Measurements from ENCODE around the gene ZMAT5.

The ZMAT5 gene

GRCh38 chr22:29692327-29692640 lies 74.5 kb downstream of the ZMAT5 start:
- DNase-seq: no peak

- no peak for DNase-seq
These were observed 75.0 kb downstream of the ZMAT5 start for GRCh38 chr22:29691636-29692326.

DNA sequence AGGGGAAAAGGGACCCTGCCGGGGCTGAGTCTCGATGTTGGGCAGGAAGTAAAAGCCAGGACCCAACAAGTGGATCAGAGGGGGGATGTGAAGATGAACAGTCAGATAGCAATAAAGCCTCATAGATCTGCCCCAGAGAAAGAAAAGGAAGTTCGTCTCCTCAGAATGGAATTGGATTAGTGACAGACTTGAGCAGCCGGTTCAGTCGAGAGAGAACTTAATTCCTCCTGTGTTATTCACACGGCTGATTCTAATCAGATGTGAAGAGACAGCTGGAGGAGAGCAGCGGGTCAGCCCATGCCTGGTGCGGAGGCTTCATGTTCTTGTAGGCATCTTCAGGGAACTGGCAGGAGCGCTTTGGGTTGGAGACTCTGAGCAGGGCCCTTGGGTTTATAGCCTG lies 76.3 kb downstream of the ZMAT5 start:
- DNase-seq: no peak

DNA sequence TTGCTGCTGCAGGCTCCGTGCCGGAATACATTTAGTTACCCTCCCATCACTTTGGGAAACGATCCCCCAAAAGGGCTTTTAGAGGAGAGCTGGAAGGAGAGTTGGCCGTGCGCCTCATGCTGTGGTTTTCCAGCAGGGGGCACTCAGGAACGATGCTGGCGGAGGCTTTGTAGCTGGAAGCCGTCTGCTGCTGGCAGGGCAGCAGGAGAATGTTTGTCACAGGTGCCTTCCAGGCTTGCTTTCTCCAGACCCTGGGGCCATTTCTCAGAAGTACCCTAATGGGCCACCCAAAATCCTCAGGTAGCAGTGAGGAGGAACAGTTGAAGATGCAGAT lies 77.0 kb downstream of the ZMAT5 start:
- peak in 45 of 56 donors; percentile 6 to 82 (median 57) for DNase-seq

GRCh38 chr22:29689206-29689879 lies 77.5 kb downstream of the ZMAT5 start:
- no peak for DNase-seq

DNA sequence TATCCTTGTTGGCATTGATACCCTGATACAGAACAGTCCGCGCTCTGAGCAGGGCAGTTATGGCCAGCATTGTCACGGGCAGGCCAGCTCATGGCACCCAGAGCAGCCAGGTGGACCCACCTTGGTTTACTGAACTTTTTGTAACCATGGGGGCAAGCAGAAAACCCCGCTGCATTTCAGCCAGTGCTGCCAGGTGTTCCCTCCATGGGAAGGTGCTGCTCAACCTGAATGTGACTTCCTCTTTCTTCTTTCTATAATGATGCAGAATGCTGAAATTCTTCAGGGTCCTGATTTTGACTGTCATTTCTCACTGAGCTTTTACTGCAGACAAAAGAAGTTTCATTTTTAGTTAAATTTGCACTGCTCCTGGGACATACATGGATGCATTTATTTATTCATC lies 82.6 kb downstream of the ZMAT5 start:
- no peak for DNase-seq

GRCh38 chr22:29683536-29683935 lies 83.3 kb downstream of the ZMAT5 start:
- no peak for DNase-seq
